GM19452 (cell line): Measurements from ENCODE around the gene DGLUCY.
A peak's percentile ranks its signal among the peaks of the same experiment; 100 is the strongest.
"Not testable (repeated sequence)": the region's sequence is repeated elsewhere in the genome, so short reads cannot be mapped to it uniquely, and the experiment has no call there.

Experiments
- ATAC-seq: cut with Tn5 transposase; IDR thresholded peaks from one replicate; pipeline ENCODE4 v1.9.1; 2021; ENCODE audit not compliant: unreplicated experiment

DGLUCY gene

GRCh38 chr14:91138511-91139359 is 24.9 kb downstream of the DGLUCY start:
- no peak for ATAC-seq

- no peak for ATAC-seq
Observed at GRCh38 chr14:91139776-91140175, 25.9 kb downstream of the DGLUCY start.

- ATAC-seq = no peak
Observed at GRCh38 chr14:91140672-91141071, 26.8 kb downstream of the DGLUCY start.

- ATAC-seq = peak; percentile 91
Observed at GRCh38 chr14:91142214-91142668, 28.4 kb downstream of the DGLUCY start.

- no peak for ATAC-seq
Observed at GRCh38 chr14:91143862-91144261, 30.0 kb downstream of the DGLUCY start.

- no peak for ATAC-seq
Observed at GRCh38 chr14:91144425-91145145, 30.7 kb downstream of the DGLUCY start.

GRCh38 chr14:91145391-91146160 is 31.7 kb downstream of the DGLUCY start:
- ATAC-seq = no peak

- ATAC-seq = no peak
Observed at GRCh38 chr14:91146661-91147060, 32.8 kb downstream of the DGLUCY start.

GRCh38 chr14:91149462-91149861 is 35.6 kb downstream of the DGLUCY start:
- no peak for ATAC-seq

GRCh38 chr14:91152499-91152898 is 38.6 kb downstream of the DGLUCY start:
- ATAC-seq = no peak

GRCh38 chr14:91153360-91153759 is 39.5 kb downstream of the DGLUCY start:
- ATAC-seq = no peak

GRCh38 chr14:91154851-91155625 is 41.2 kb downstream of the DGLUCY start:
- ATAC-seq = no peak

GRCh38 chr14:91155626-91156089 is 41.8 kb downstream of the DGLUCY start:
- no peak for ATAC-seq

- ATAC-seq = not testable (repeated sequence)
Observed at GRCh38 chr14:91156142-91156666, 42.3 kb downstream of the DGLUCY start.

- ATAC-seq = not testable (repeated sequence)
Observed at GRCh38 chr14:91156877-91157276, 43.0 kb downstream of the DGLUCY start.

GRCh38 chr14:91158091-91158790 is 44.4 kb downstream of the DGLUCY start:
- no peak for ATAC-seq

GRCh38 chr14:91159182-91159581 is 45.3 kb downstream of the DGLUCY start:
- ATAC-seq = no peak

- ATAC-seq = no peak
Observed at GRCh38 chr14:91159906-91160305, 46.0 kb downstream of the DGLUCY start.

- ATAC-seq = no peak
Observed at GRCh38 chr14:91163316-91163715, 49.4 kb downstream of the DGLUCY start.

GRCh38 chr14:91164676-91165075 is 50.8 kb downstream of the DGLUCY start:
- no peak for ATAC-seq
